GM19328 (cell line): ENCODE results near the gene RNF2.

Source experiments
- ATAC-seq: cut with Tn5 transposase; IDR thresholded peaks from one replicate; pipeline ENCODE4 v1.9.1; 2021; ENCODE audit warnings: mild to moderate bottlenecking, moderate library complexity; ENCODE audit not compliant: unreplicated experiment

The RNF2 gene

DNA sequence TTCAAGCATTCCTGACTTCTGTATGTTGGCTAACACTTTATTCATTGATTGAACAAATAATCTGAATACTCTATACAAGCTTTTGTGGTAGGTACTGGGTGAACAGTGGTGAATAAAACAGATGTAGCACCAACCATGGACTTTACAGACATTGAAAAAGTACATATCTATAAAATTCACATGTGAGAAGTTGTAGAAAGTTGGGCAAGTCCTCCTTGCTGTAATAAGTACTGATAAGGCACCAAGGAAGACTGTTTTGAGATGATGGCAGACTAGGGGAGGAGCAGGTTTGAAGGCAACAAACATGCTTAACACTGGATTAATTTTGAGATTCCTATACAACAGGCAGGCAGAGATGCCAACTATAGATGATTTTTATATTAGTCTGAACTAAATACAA is 42.4 kb downstream of the RNF2 start:
- ATAC-seq, result no peak

DNA sequence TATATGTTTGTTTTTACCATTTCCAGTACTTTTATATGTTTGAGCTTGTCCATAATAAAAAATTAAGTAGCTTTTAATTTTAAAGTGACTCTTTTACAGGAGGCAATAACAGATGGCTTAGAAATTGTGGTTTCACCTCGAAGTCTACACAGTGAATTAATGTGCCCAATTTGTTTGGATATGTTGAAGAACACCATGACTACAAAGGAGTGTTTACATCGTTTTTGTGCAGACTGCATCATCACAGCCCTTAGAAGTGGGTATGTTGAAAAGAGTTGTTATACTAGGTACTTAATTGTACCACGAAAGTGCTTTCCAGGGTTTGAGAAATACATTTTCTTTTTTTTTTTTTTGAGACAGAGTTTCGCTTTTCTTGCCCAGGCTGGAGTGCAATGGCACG is 46.1 kb downstream of the RNF2 start:
- no peak for ATAC-seq

DNA sequence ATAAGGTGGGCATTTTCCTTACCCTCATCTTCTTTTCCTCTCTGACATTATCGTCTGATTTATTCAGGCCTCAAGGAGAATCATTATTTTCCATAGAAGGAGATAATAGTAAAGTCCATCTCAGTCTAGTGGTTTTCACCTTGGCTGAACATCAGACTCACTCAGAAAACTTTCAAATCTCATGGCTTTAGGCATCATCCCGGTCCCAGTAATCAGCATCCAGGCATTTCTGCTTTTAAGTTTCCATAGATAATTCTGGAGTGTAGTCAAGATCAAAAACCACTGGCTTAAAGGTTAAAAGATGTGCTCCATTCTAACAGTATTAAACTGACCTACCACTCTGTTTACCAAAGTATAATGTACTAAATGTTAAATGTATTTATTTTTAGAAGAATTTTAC is 49.4 kb downstream of the RNF2 start:
- ATAC-seq, result no peak

DNA sequence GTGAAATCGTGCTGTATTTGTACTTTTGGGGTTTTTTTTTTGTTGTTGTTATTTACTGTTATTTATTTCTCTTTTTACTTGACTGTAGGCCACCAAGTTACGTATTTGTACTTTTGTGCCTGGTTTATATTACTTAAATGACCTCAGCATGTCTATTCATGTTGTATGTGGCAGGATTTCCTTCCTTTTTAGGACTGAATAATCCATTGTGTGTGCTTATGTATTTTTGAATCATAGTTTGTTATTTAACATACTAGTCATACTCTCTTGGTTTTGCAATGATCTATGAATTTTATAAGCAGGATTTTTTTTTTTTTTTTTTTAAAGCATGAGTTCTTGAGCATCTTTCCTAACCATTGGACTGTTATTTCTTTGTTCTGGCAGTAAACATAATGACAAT is 51.2 kb downstream of the RNF2 start:
- no peak for ATAC-seq

DNA sequence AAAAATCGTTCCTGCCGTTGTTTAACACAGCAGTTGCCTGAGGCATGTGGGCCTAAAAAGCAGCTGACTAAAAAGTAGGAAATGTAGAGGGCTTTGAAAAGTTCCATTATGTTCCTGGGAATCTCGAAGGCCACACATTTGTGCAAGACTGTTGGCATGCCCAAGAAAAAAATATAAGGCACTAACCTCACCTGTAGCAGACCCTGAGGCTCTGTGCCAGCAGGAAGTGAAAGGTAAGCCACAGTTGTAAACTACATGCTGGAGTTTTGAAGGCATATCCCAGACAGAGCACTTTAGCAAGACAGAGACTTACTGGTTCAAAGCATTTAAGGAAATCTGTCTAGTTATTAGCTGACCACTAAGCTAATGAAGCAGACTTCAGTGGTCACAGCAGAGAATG is 58.7 kb downstream of the RNF2 start:
- ATAC-seq, result no peak

DNA sequence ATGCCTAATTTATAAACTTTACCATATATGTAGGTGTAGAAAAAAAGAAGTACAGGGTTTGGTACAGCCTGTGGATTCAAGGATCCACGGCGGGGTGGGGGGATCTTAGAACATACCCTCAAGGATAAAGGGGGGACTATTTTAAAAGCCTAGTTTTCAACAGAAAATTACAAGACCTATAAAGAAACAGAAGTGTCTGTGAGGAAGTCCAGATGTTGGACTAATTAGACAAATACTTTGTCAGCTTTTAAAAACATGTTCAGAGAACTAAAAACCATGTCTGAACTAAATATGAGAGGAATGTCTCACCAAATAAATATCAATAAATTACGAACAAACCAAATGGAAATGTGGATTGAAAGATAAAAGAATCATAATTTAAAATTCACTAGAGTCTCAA is 59.8 kb downstream of the RNF2 start:
- no peak for ATAC-seq

DNA sequence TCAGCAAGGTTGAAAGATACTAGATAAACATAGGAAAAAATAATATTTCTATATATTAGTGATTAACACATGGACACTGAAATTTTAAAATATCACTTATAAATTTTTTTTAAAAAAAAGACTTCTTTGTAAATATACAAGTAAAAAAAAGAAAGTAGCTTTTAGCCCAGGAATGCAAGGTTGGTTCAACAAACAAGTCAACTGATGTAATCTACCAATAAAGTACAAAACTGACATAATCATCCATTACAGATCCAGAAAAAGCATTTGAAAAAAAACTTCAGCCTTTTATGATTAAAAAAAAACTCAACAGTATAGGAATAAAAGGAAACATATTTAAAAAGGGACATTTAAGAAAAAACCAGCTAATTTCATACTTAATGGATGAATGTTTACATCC is 63.0 kb downstream of the RNF2 start:
- ATAC-seq, result no peak

DNA sequence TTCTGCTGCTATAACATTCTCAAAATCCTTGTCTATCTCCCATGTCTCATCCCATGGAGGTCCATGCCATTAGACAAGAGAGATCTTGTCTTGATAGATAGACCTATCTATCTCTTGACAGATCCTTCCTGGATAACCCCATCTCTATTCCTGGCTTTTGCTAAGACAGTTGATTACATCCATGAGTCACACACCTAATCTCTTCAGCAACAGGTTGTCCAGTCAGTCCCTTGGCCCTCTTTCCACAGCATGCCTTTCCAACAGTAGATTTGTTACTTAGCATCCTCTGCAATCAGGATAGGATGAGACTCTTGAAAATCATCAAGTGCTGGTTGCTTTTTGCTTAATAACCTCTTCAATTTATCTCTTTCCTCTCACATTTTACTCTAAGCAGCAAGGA is 64.8 kb downstream of the RNF2 start:
- ATAC-seq, result no peak

DNA sequence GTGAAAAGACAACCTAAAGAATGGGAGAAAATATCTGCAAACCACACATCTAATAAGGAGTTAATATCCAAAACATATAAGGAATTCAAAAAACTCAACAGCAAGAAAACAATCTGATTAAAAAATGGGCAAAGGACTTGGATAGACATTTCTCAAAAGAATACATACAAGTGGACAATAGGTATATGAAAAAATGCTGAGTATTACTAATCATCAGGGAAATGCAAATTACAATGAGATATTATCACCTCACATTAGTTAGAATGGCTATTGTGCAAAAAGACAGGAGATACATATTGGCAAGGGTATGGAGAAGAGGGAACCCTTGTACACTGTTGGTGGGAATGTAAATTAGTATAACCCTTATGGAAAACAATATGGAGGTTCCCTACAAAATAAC is 66.5 kb downstream of the RNF2 start:
- ATAC-seq, result no peak

DNA sequence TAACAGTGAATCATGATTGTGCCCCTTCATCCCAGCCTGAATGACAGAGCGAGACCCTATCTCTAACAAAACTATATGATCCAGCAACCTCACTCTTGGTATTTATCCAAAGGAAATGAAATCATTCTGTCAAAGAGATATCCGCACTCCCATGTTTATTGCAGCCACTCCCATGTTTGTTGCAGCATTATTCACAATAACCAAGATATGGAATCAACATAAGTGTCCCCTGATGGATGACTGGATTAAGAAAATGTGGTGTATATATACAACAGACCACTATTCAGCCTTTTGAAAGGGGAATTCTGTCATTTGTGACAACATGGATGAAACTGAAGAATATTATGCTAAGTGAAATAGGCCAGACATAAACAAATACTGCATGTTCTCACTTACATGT is 67.0 kb downstream of the RNF2 start:
- ATAC-seq, result no peak

DNA sequence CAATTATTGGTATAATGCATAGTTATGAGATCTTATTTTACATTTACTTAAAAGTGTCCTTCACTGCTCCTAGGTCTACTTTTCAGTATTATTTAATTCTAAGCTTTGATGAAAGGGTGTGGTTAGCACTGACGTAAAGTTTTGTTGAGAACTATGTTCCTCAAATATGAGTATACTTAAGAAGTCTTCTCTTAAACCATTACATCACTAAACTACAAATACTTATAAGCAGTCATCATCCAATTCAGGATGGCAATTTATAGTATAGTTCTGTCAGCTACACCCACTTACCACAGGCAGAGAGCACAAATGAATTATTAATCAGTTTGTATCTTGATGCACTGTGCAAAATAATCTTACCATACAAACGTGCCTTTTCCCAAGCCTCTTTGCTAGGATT is 84.3 kb downstream of the RNF2 start:
- ATAC-seq, result no peak

DNA sequence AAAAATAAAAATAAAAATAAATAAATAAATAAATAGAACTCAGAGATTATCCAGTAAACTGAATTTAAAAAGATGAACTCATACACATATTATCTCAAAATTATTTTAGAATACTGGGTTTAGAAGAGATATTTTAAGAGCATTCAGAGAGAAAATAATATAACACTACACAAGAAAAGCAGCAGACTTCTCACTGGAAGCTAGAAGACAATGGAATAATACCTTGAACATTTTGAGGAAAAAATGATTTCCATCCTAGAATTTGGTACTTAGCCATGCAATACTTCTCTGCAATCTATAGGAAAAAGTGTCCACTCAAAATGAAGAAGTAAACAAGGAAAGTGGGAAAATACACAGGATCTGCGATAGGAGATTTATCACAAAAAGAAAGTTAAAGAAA is 87.2 kb downstream of the RNF2 start:
- ATAC-seq, result no peak

DNA sequence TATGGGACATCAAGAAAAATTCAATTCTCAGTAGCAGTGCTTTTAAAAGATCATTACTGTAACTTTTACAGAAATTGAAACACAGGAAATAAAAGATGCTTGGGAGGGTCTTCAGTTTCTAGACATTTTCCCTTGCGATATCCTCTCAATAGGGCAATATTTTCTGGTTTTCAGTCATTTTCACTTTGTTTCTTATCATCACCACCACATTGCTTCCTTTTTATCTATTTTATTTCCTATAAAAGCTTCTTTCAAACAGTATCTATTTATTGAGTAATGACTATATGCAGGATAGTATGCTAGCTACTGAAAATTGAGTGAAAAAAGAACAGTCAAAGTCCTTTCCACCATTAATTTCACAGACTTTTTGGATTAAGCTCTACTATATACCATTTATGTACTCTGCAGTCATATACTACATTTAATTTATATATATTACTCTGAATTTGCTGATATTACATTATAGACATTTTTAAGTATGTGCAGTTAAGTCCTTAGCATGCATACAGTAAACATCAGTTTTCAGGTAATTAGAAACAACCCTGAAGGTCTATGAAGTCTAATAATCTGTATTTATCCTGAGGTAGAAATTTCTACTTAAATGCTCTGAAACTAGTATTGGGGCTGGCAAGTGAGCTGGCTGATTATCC is 92.7 kb downstream of the RNF2 start:
- no peak for ATAC-seq

DNA sequence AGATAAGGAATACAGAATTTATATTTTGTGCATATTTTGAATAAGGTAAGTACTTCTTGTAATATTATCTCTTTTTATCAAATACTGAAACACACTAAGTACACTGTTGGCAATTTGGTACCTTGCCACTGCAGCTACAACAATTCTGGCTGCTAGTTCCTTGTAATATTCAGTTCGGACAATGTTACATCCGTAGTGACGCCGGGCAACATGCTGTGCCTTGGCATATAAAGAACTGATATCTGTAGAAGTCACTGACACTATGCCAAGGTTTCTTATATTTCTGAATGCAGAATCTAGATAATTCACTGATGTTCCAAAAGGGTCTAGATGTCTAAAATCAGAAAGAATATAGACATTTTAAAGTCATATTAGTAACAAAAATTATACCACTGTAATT is 93.9 kb downstream of the RNF2 start:
- ATAC-seq, result no peak

DNA sequence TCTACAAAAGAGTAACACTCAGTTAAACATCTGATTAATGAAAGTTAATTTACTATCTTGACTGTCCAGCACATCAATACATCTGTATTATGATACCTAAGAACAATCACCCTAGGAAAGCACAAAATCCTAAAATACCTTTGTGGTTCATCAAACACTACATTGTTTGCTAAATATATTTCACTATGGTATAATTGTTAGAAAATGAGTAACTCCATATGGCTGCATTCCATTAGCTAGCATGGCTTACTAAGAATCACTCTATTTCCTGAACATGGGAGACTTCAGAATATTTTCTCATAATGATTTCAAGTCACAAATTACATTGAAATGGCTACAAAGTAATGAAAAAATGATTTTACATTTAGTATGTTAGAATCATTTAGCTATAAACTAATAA is 98.9 kb downstream of the RNF2 start:
- no peak for ATAC-seq

DNA sequence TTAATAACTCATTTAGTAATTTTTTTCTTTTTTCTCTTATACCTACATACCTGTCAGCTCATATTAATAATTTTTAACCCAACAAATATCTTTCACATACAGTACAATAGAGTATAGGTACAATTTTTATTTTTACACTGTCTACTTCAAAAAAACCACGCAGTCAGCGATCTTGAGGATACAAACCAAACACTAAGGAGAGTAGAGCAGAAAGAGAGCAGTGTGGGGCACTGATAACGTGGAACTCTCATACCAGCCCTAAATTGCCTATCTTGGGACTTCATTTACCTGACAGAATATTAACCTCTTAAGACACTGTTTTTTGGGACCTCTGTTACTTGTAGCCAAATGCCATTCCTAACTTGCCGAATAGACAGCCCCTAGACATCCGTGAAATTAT is 105.9 kb downstream of the RNF2 start:
- no peak for ATAC-seq
